Activated B cell treated with CpG ODN at 0.5 μM for 24 hours (primary cell): Measurements from ENCODE around the gene RAMP3. TPM values are rescaled to one million over a fixed set of nuclear protein-coding genes. Genes with fewer than 3 reads are reported as not detected.

Source experiments
- ATAC-seq: fragments of 200-7000 bp; cut with Tn5 transposase; one replicate; pipeline ENCODE4 v1.10.0; 2021; ENCODE audit warnings: low read depth, mild to moderate bottlenecking, moderate library complexity
- CTCF ChIA-PET: fragments of 350-600 bp; sonication (Branson Sonifier 250); formaldehyde crosslinking; loops from one replicate; lab custom pipeline; 2021; ENCODE audit warnings: antibody characterized with exemption; lab: Charles Lee
- POLR2A ChIA-PET: fragments of 350-600 bp; sonication (Branson Sonifier 250); formaldehyde crosslinking; loops from one replicate; lab custom pipeline; 2021; ENCODE audit warnings: antibody characterized with exemption; lab: Charles Lee
- DNase-seq: peaks from one replicate; pipeline ENCODE4 v3.0.0; 2022
- H3K27ac Mint-ChIP-seq: one replicate; pipeline ENCODE4 v1.8.0; 2020; ENCODE audit warnings: mixed read lengths
- H3K27me3 Mint-ChIP-seq: one replicate; pipeline ENCODE4 v1.8.0; 2021; ENCODE audit warnings: mixed read lengths
- H3K36me3 Mint-ChIP-seq: one replicate; pipeline ENCODE4 v1.8.0; 2021; ENCODE audit warnings: low read depth, mixed read lengths
- H3K4me1 Mint-ChIP-seq: one replicate; pipeline ENCODE4 v1.8.0; 2021; ENCODE audit warnings: mixed read lengths
- H3K4me3 Mint-ChIP-seq: one replicate; pipeline ENCODE4 v1.8.0; 2020; ENCODE audit warnings: mild to moderate bottlenecking, mixed read lengths
- H3K9me3 Mint-ChIP-seq: one replicate; pipeline ENCODE4 v1.8.0; 2020; ENCODE audit warnings: mixed read lengths
- intact Hi-C: fragments of 100-400 bp; cut with micrococcal nuclease; formaldehyde crosslinking; loops from one replicate; pipeline ENCODE4 v1.15.1; 2024
- total RNA-seq: library from RNA; stranded (reverse); gene quantifications from 2 replicates; pipeline ENCODE4 v1.2.3, GENCODE V29; 2022
- TF ChIP-seq, protein P1 (sequence below): fragments of 200-600 bp; IDR thresholded peaks from one replicate; pipeline ENCODE4 v1.8.0; 2022; ENCODE audit warnings: antibody characterized with exemption, mild to moderate bottlenecking

RAMP3 gene
- total RNA-seq, 1 donor from 2014 or later = not detected

DNA sequence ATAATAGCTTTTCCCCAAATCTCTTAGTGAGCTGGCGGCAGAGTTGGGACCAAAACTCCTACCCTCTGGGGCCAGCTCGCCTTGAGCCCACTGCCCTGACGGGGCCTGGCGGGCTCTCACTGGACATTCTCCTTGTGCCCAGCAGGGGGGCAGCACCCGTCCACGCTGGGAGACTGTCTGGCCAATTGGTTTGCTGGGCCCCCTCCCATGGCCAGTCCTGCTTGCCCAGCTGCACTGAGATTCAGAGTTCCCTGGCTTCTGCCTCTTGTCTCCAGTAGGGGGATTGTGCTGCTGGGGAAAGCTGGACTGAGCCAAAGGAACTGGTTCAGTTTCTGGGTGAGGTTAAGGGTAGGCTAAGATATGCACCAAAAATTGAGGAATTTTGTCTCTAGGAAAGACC is 59.8 kb downstream of the RAMP3 start:
- H3K27ac Mint-ChIP-seq = no peak overlapping the region
- ATAC-seq = no peak
- no peak for DNase-seq
- peaks cover 22% of the 10 kb centered on the region for H3K27me3 Mint-ChIP-seq
- CTCF ChIA-PET = interaction anchor here (1.8 kb wide), 1 partner anchor 43 kb away, joined by 4 read pairs; no protein-coding TSS in a partner anchor
- no peaks in the 10 kb centered on the region for H3K9me3 Mint-ChIP-seq
- TF ChIP-seq, protein P1, sequence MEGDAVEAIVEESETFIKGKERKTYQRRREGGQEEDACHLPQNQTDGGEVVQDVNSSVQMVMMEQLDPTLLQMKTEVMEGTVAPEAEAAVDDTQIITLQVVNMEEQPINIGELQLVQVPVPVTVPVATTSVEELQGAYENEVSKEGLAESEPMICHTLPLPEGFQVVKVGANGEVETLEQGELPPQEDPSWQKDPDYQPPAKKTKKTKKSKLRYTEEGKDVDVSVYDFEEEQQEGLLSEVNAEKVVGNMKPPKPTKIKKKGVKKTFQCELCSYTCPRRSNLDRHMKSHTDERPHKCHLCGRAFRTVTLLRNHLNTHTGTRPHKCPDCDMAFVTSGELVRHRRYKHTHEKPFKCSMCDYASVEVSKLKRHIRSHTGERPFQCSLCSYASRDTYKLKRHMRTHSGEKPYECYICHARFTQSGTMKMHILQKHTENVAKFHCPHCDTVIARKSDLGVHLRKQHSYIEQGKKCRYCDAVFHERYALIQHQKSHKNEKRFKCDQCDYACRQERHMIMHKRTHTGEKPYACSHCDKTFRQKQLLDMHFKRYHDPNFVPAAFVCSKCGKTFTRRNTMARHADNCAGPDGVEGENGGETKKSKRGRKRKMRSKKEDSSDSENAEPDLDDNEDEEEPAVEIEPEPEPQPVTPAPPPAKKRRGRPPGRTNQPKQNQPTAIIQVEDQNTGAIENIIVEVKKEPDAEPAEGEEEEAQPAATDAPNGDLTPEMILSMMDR = no peak
- H3K4me1 Mint-ChIP-seq = no peaks in the 10 kb centered on the region
- intact Hi-C loops = no loop called here
- POLR2A ChIA-PET = no interaction called here
- H3K36me3 Mint-ChIP-seq = no peaks in the 10 kb centered on the region
- H3K4me3 Mint-ChIP-seq = no peak overlapping the region

DNA sequence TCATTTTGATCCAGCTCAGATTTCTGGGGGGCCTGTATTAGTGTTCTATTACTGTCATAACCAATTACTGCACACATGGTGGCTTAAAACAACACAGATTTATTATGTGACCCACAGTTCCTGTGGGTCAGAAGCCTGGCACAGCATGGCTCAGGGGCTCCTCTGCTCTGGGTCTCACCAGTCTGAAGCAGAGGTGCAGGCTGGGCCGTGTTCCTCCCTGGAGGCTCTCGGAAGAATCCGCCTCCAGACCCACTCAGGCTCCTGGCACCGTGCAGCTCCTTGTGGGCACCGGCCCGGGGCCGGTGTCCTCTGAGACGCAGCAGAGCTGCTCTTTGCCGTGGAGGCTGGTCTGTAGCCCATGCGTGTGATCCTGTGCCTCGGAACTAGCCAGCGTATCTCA is 61.5 kb downstream of the RAMP3 start:
- intact Hi-C loops = no loop called here
- no peaks in the 10 kb centered on the region for H3K4me1 Mint-ChIP-seq
- ChIA-PET POLR2A (no interaction called here), CTCF (no interaction called here)
- DNase-seq (no peak), ATAC-seq (no peak)
- H3K4me3 Mint-ChIP-seq = no peak overlapping the region
- no peaks in the 10 kb centered on the region for H3K9me3 Mint-ChIP-seq
- H3K36me3 Mint-ChIP-seq = no peaks in the 10 kb centered on the region
- TF ChIP-seq, protein P1 = no peak
- peaks cover 20% of the 10 kb centered on the region for H3K27me3 Mint-ChIP-seq
- no peak overlapping the region for H3K27ac Mint-ChIP-seq

DNA sequence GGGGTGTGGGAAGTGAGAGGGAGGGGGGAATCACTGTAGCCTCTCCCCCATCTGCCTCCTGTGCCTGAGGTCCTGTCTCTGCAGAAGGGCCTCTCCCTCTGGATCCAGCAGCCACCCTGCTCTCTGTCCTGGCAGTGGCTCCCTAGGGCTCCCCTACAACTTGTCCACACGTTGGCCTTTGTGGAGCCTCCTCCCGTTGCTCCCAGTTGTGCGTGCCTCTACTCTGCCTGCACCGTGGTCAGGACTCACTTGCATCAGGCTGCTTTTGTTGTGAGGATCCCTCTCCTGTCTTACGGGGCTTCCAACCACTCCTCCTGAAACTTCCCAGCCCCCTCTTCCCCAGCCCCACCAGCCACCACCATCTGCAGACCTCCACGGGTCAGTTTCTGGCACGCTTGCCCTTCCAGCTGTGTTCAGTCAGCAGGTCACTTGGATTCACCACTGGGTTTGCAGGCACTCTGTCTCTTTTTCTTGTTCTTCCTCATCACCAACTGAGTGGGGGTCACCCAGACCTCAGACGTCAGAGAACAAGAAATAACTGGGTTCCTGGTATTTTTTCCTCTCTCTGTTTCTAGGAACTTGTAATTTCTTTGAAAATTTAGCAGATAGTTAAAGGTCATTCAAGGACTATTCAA is 62.3 kb downstream of the RAMP3 start:
- ATAC-seq (no peak), DNase-seq (no peak)
- H3K9me3 Mint-ChIP-seq = no peaks in the 10 kb centered on the region
- H3K27me3 Mint-ChIP-seq = peaks cover 16% of the 10 kb centered on the region
- TF ChIP-seq, protein P1 = no peak
- no peak overlapping the region for H3K4me3 Mint-ChIP-seq
- POLR2A ChIA-PET = no interaction called here
- intact Hi-C loops = no loop called here
- H3K4me1 Mint-ChIP-seq = no peaks in the 10 kb centered on the region
- no peak overlapping the region for H3K27ac Mint-ChIP-seq
- CTCF ChIA-PET = no interaction called here
- no peaks in the 10 kb centered on the region for H3K36me3 Mint-ChIP-seq

DNA sequence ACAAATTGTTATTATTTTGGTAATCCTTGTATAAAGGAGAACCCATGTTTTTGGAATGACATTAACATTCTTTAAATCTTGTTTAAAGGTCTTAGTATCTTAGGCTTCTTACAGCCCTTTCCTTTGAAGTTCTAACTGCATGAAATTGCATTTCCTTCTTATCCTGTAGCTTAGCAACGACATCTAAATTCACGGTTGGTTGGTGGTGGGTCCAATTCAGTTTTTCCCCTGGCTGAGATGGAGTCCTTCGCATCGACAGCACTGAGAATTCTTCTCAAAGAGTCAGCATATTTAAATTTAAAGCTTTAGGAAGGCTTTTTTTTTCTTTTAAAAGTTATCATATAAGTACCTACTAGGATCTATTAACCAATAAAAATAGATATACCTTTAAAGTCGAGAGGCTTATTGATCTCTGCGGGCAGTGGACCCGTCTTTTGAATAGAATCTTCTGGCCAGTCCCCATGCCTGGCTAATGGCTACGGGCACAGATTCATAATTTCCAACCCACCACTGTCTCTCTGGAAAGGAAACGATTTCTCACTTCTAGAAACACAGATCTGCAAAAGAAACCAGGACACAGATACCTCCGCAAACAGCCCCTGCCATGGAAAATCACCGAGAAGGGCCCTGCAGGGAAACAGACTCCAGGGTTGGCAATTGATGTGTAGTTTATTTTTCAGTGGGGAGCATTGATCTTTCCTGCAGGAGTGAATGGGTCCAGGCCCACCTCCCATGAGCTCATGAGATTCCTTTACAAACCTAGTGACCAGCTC is 63.4 kb downstream of the RAMP3 start:
- ATAC-seq (no peak), DNase-seq (no peak)
- POLR2A ChIA-PET = no interaction called here

More for the DNA sequence above, 63.4 kb downstream of the RAMP3 start:
- Mint-ChIP-seq H3K4me3 (no peak overlapping the region), H3K27ac (no peak overlapping the region), H3K9me3 (no peaks in the 10 kb centered on the region), H3K4me1 (no peaks in the 10 kb centered on the region), H3K27me3 (peaks cover 16% of the 10 kb centered on the region), H3K36me3 (no peaks in the 10 kb centered on the region)
- CTCF ChIA-PET = no interaction called here
- intact Hi-C loops = no loop called here
- TF ChIP-seq, protein P1 = no peak
